GM12878 (cell line): ENCODE measurements around the gene SLITRK5. TPM values are rescaled to one million over a fixed set of nuclear protein-coding genes. Genes with fewer than 3 reads are reported as not detected.

Experiments
- ATAC-seq: fragments of 200-7000 bp; cut with Tn5 transposase; 3 replicates; pipeline ENCODE4 v1.9.1; 2020; ENCODE audit warnings: mild to moderate bottlenecking, moderate library complexity
- BruUV-seq: library from RNA; stranded (reverse); fragments of 400-500 nt; replicated peaks from 2 replicates; lab custom pipeline; 2021; lab: Mats Ljungman, UMichigan
- CTCF ChIA-PET: fragments of 300-600 bp; sonication (Branson Sonifier 250); formaldehyde crosslinking; extraction: SDS; loops from one replicate; lab custom pipeline; 2021; ENCODE audit warnings: inconsistent platforms; lab: Yijun Ruan, JAX
- POLR2A ChIA-PET: fragments of 350-600 bp; formaldehyde crosslinking; extraction: SDS; loops from one replicate; lab custom pipeline; 2021; ENCODE audit warnings: inconsistent platforms; lab: Charles Lee
- RAD21 ChIA-PET: fragments of 300-600 bp; sonication (Branson Sonifier 250); formaldehyde crosslinking; loops from one replicate; lab custom pipeline; 2023; ENCODE audit warnings: antibody characterized with exemption; ENCODE audit not compliant: unreplicated experiment; lab: Charles Lee
- SMC1A ChIA-PET: fragments of 300-600 bp; sonication (Branson Sonifier 250); formaldehyde crosslinking; loops from one replicate; lab custom pipeline; 2023; ENCODE audit not compliant: unreplicated experiment, uncharacterized antibody; lab: Charles Lee
- DNase-seq: peaks from one replicate; pipeline ENCODE4 v3.0.0-alpha.2; 2011; ENCODE audit warnings: low read depth, low spot score
- FAIRE-seq: peaks from 3 replicates; lab custom pipeline; 2011; peaks lifted over from hg19 to GRCh38; lab: Jason Lieb, UNC
- H2AFZ ChIP-seq: 2 replicates; pipeline ENCODE4 v1.6.0; 2011; ENCODE audit warnings: low read depth, low read length, control low read depth; ENCODE audit not compliant: control insufficient read depth
- H3K27ac ChIP-seq: 2 replicates; pipeline ENCODE4 v1.5.1; 2011; ENCODE audit warnings: control low read depth; ENCODE audit not compliant: control insufficient read depth, insufficient read depth
- H3K27me3 ChIP-seq, 2 experiments: replicated peaks in 1 of 2; 2 replicates each; pipeline versions ENCODE4 v1.6.0 to v1.6.1; 2011; ENCODE audit warnings: low read length in 1 of 2; ENCODE audit not compliant: control insufficient read depth in 2 of 2, insufficient read depth in 2 of 2
- H3K36me3 ChIP-seq, 2 experiments: 2 replicates each; pipeline ENCODE4 v1.5.1; 2011; ENCODE audit warnings: low read length in 1 of 2; ENCODE audit not compliant: control insufficient read depth in 2 of 2, insufficient read depth in 2 of 2
- H3K4me1 ChIP-seq: 2 replicates; pipeline ENCODE4 v1.6.1; 2011; ENCODE audit warnings: mild to moderate bottlenecking, low read length, moderate library complexity, mixed read lengths; ENCODE audit not compliant: control insufficient read depth, insufficient read depth
- H3K4me2 ChIP-seq: 2 replicates; pipeline ENCODE4 v1.6.0; 2011; ENCODE audit warnings: control low read depth; ENCODE audit not compliant: control insufficient read depth, insufficient read depth
- H3K4me3 ChIP-seq: fragments of 200-600 bp; sonication (generic); 2 replicates; pipeline ENCODE4 v1.5.1; 2016
- H3K79me2 ChIP-seq: 2 replicates; pipeline ENCODE4 v1.6.0; 2011; ENCODE audit warnings: low read length; ENCODE audit not compliant: control insufficient read depth, insufficient read depth
- H3K9ac ChIP-seq: 2 replicates; pipeline ENCODE4 v1.8.0; 2011; ENCODE audit warnings: low read length, control low read depth, mixed read lengths; ENCODE audit not compliant: control insufficient read depth, insufficient read depth
- H3K9me3 ChIP-seq: replicated peaks from 3 replicates; pipeline ENCODE4 v1.5.1; 2011; ENCODE audit warnings: mild to moderate bottlenecking, low read length; ENCODE audit not compliant: control insufficient read depth, insufficient read depth
- H4K20me1 ChIP-seq: 2 replicates; pipeline ENCODE4 v1.6.0; 2011; ENCODE audit not compliant: control insufficient read depth, insufficient read depth
- ASH2L ChIP-seq: fragments of 300-600, 200-600 bp; sonication (generic); IDR thresholded peaks from 2 replicates; pipeline ENCODE4 v1.6.1; 2017; ENCODE audit warnings: low read depth, mild to moderate bottlenecking, borderline replicate concordance
- BHLHE40 ChIP-seq, 2 experiments: fragments of 450-650 bp in 1 of 2; IDR thresholded peaks; 2 replicates each; pipeline ENCODE4 v1.6.1; 2011 to 2017; ENCODE audit warnings: low read depth in 2 of 2, borderline replicate concordance in 1 of 2, improper control_type of control experiment in 1 of 2, low read length in 1 of 2, mild to moderate bottlenecking in 1 of 2
- BMI1 ChIP-seq: fragments of 450-650 bp; IDR thresholded peaks from 2 replicates; pipeline ENCODE4 v1.6.1; 2016; ENCODE audit warnings: mild to moderate bottlenecking, moderate library complexity, borderline replicate concordance
- CBX5 ChIP-seq: sonication (generic); IDR thresholded peaks from 2 replicates; pipeline ENCODE4 v1.6.1; 2016; ENCODE audit warnings: low read depth, moderate library complexity, mild to moderate bottlenecking, inconsistent platforms
- HDAC2 ChIP-seq: fragments of 200-600 bp; sonication (generic); IDR thresholded peaks from 2 replicates; pipeline ENCODE4 v1.6.1; 2017
- IKZF1 ChIP-seq: fragments of 450-650 bp; conservative IDR thresholded peaks from 2 replicates; pipeline ENCODE4 v1.6.1; 2017; ENCODE audit warnings: antibody characterized with exemption, mild to moderate bottlenecking
- MTA3 ChIP-seq: IDR thresholded peaks from 2 replicates; pipeline ENCODE4 v1.6.1; 2012; ENCODE audit warnings: low read length, inconsistent platforms, borderline replicate concordance
- MYC ChIP-seq: IDR thresholded peaks from 2 replicates; pipeline ENCODE4 v1.6.1; 2011; ENCODE audit warnings: mild to moderate bottlenecking, low read length, moderate library complexity, inconsistent platforms; ENCODE audit not compliant: insufficient read depth, insufficient replicate concordance, insufficient read length, severe bottlenecking
- NFYB ChIP-seq: IDR thresholded peaks from 2 replicates; pipeline ENCODE4 v1.6.1; 2011; ENCODE audit warnings: low read depth, mild to moderate bottlenecking, low read length, improper control_type of control experiment, moderate library complexity; ENCODE audit not compliant: insufficient read depth
- NKRF ChIP-seq: fragments of 450-650 bp; conservative IDR thresholded peaks from 2 replicates; pipeline ENCODE4 v1.6.1; 2017; ENCODE audit warnings: mild to moderate bottlenecking, moderate library complexity
- PBX3 ChIP-seq: IDR thresholded peaks from 2 replicates; pipeline ENCODE4 v1.6.1; 2011; ENCODE audit warnings: mild to moderate bottlenecking, low read depth, low read length, moderate library complexity; ENCODE audit not compliant: insufficient replicate concordance
- RUNX3 ChIP-seq: IDR thresholded peaks from 2 replicates; pipeline ENCODE4 v1.6.1; 2012; ENCODE audit warnings: low read length, inconsistent platforms
- ZBTB11 ChIP-seq: fragments of 450-650 bp; formaldehyde crosslinking; IDR thresholded peaks from 2 replicates; pipeline ENCODE4 v1.5.0; 2022; ENCODE audit warnings: mild to moderate bottlenecking, missing genetic modification characterization
- ZNF274 ChIP-seq: IDR thresholded peaks from one replicate; pipeline ENCODE4 v1.8.0; 2011; ENCODE audit not compliant: insufficient read length, insufficient read depth
- WGBS: methylation state at CpG from one replicate; pipeline ENCODE4 v1.1.6; 2016; ENCODE audit warnings: low lambda C conversion rate; ENCODE audit not compliant: insufficient replicate concordance, insufficient coverage; ENCODE audit errors: missing lambda C conversion rate; 5-methylcytosine and 5-hydroxymethylcytosine counted together
- in situ Hi-C: fragments of 300-500 bp; cut with MboI; formaldehyde crosslinking; loops from 9 replicates; pipeline ENCODE4 v1.14.3; 2018; ENCODE audit warnings: mixed read lengths
- intact Hi-C: fragments of 100-400 bp; cut with micrococcal nuclease; formaldehyde crosslinking; loops from one replicate; pipeline ENCODE4 v1.14.2; 2022; ENCODE audit not compliant: unreplicated experiment
- polyA plus RNA-seq, 11 experiments: library from polyadenylated mRNA; depleted of rRNA in 4 of 11; unstranded in 6 of 11; stranded (reverse) in 5 of 11; fragments of >200 nt; fragmentation: Nextera tagmentation in 4 of 11; fragmentation: Illumina TruSeq in 1 of 11; extraction: Ambion mirVana in 4 of 11; extraction: Trizol in 1 of 11; gene quantifications; 1 replicate in 1 of 11; 2 replicates in 10 of 11; pipeline versions ENCODE4 v1.2.1 to v1.2.3, GENCODE V29; 2011 to 2016; ENCODE audit warnings: inconsistent platforms in 2 of 11, missing spikeins in 2 of 11, low read depth in 1 of 11
- total RNA-seq, 4 experiments: library from RNA; depleted of rRNA in 3 of 4; stranded (reverse); fragments of >200 nt in 3 of 4; fragmentation: Illumina TruSeq in 1 of 4; extraction: Trizol in 1 of 4; gene quantifications; 2 replicates each; pipeline versions ENCODE4 v1.2.1 to v1.2.3, GENCODE V29; 2013 to 2021

Gene SLITRK5
- total and polyA plus RNA-seq, 10 of the 15 experiments (the other 5 are each of a cell fraction or from before 2014, with no cell fraction given): under 0.01 to 0.08 (median under 0.01) TPM; not detected in 7

- Histone ChIP-seq H3K4me3 (no peak overlapping the region), H3K27me3 (no peaks in the 10 kb centered on the region), H3K4me1 (no peaks in the 10 kb centered on the region), H3K4me2 (no peak overlapping the region), H3K9ac (no peak overlapping the region), H2AFZ (no peak overlapping the region), H3K36me3 (no peaks in the 10 kb centered on the region), H3K27ac (no peak overlapping the region), H3K9me3 (no peaks in the 10 kb centered on the region), H3K79me2 (no peaks in the 10 kb centered on the region), H4K20me1 (no peaks in the 10 kb centered on the region)
- ChIA-PET RAD21 (no interaction called here), POLR2A (no interaction called here), CTCF (no interaction called here), SMC1A (interaction anchor here (0.5 to 1.3 kb wide), 2 partner anchors 27 to 124 kb away, joined by 3 to 4 read pairs; no protein-coding TSS in a partner anchor)
- FAIRE-seq (no peak), DNase-seq (no peak), ATAC-seq (no peak)
- in situ Hi-C loops (no loop called here), intact Hi-C loops (no loop called here)
- no TSS peak for BruUV-seq
- 47% methylated on average over 2 of the region's 2 CpGs for WGBS
- TF ChIP-seq MTA3: no peak
- no peak for TF ChIP-seq NFYB
- TF ChIP-seq CBX5: no peak
- TF ChIP-seq PBX3: no peak
- TF ChIP-seq ZBTB11 (CRISPR knock-in tag): no peak
- no peak for TF ChIP-seq NKRF
- TF ChIP-seq BHLHE40 (IDR thresholded peaks at IDR 0.05; ENCODE audit: borderline replicate concordance in 1 of 2, low read depth in 2 of 2, low read length in 1 of 2): no peak
- TF ChIP-seq HDAC2: no peak
- TF ChIP-seq ASH2L: no peak
- no peak for TF ChIP-seq IKZF1
- TF ChIP-seq ZNF274: no peak
- no peak for TF ChIP-seq BMI1
- no peak for TF ChIP-seq MYC
- no peak for TF ChIP-seq RUNX3
These were observed 13.9 kb downstream of the SLITRK5 start for GRCh38 chr13:87684850-87685742.
